OCI-LY1 (cell line): ENCODE measurements around the gene ZFYVE19.

Experiments
- H2AFZ ChIP-seq: fragments of 200-600 bp; sonication (generic), shearing (Covaris generic); 2 replicates; pipeline ENCODE4 v1.6.0; 2014; ENCODE audit warnings: antibody characterized with exemption, mild to moderate bottlenecking, low read length
- H3F3A ChIP-seq: fragments of 200-600 bp; sonication (generic), shearing (Covaris generic); 2 replicates; pipeline ENCODE4 v1.6.0; 2014; ENCODE audit warnings: mild to moderate bottlenecking, antibody characterized with exemption, low read length, moderate library complexity; ENCODE audit not compliant: insufficient read depth
- H3K27ac ChIP-seq: fragments of 200-600 bp; sonication (generic); 2 replicates; pipeline ENCODE4 v1.5.1; 2014; ENCODE audit warnings: low read length, mixed run types, mild to moderate bottlenecking, low read depth; ENCODE audit not compliant: poor library complexity, severe bottlenecking
- H3K27me3 ChIP-seq: fragments of 200-600 bp; sonication (generic); 2 replicates; pipeline ENCODE4 v1.6.0; 2014; ENCODE audit warnings: antibody characterized with exemption, mild to moderate bottlenecking, low read length, moderate library complexity; ENCODE audit not compliant: insufficient read depth
- H3K36me3 ChIP-seq: fragments of 200-600 bp; sonication (generic); 2 replicates; pipeline ENCODE4 v1.6.1; 2014; ENCODE audit warnings: mild to moderate bottlenecking, antibody characterized with exemption, low read length, moderate library complexity, mixed read lengths; ENCODE audit not compliant: insufficient read depth
- H3K4me1 ChIP-seq: fragments of 200-600 bp; sonication (generic); 2 replicates; pipeline ENCODE4 v1.5.1; 2014; ENCODE audit warnings: mild to moderate bottlenecking, low read length, moderate library complexity; ENCODE audit not compliant: insufficient read depth, severe bottlenecking
- H3K4me2 ChIP-seq: fragments of 200-600 bp; sonication (generic), shearing (Covaris generic); 2 replicates; pipeline ENCODE4 v1.6.1; 2014; ENCODE audit warnings: low read length
- H3K4me3 ChIP-seq: fragments of 200-600 bp; sonication (generic); 2 replicates; pipeline ENCODE4 v1.5.1; 2014; ENCODE audit warnings: low read length, low read depth, mild to moderate bottlenecking, mixed read lengths; ENCODE audit not compliant: poor library complexity, severe bottlenecking
- H3K79me2 ChIP-seq: fragments of 200-600 bp; shearing (Covaris generic); 2 replicates; pipeline ENCODE4 v1.6.1; 2016; ENCODE audit warnings: mixed run types, low read length, mixed read lengths; ENCODE audit not compliant: insufficient read depth
- H3K9ac ChIP-seq: fragments of 200-600 bp; sonication (generic), shearing (Covaris generic); 2 replicates; pipeline ENCODE4 v1.6.1; 2014; ENCODE audit warnings: mild to moderate bottlenecking, low read length, mixed read lengths
- H3K9me2 ChIP-seq: fragments of 200-600 bp; sonication (generic), shearing (Covaris generic); 2 replicates; pipeline ENCODE4 v1.6.1; 2014; ENCODE audit warnings: low read depth, mild to moderate bottlenecking, low read length, mixed read lengths
- H3K9me3 ChIP-seq: fragments of 200-600 bp; shearing (Covaris generic); 2 replicates; pipeline ENCODE4 v1.6.1; 2014; ENCODE audit warnings: low read length, mixed read lengths
- H4K20me1 ChIP-seq: fragments of 200-600 bp; sonication (generic), shearing (Covaris generic); 2 replicates; pipeline ENCODE4 v1.6.0; 2016; ENCODE audit warnings: mild to moderate bottlenecking, low read length; ENCODE audit not compliant: insufficient read depth
- CTCF ChIP-seq: fragments of 200-600 bp; sonication (generic), shearing (Covaris generic); IDR thresholded peaks from 2 replicates; pipeline ENCODE4 v1.5.1; 2017; ENCODE audit warnings: mild to moderate bottlenecking, antibody characterized with exemption, low read length, moderate library complexity, mixed read lengths
- EZH2 ChIP-seq: fragments of 200-600 bp; sonication (generic), shearing (Covaris generic); IDR thresholded peaks from 2 replicates; pipeline ENCODE4 v1.8.0; 2017; ENCODE audit warnings: borderline replicate concordance, mixed run types, mild to moderate bottlenecking, antibody characterized with exemption, low read length, moderate library complexity, mixed read lengths

ZFYVE19 gene

GRCh38 chr15:40812721-40813425, 6.0 kb downstream of the ZFYVE19 start:
- H3K27ac ChIP-seq: no peak overlapping the region
- H3K9me2 ChIP-seq: no peaks in the 10 kb centered on the region
- peaks cover 5% of the 10 kb centered on the region for H3K4me1 ChIP-seq
- no peak overlapping the region for H3K9ac ChIP-seq
- no peak for TF ChIP-seq EZH2
- no peak for TF ChIP-seq CTCF
- no peaks in the 10 kb centered on the region for H3F3A ChIP-seq
- no peaks in the 10 kb centered on the region for H3K79me2 ChIP-seq
- H3K27me3 ChIP-seq: no peaks in the 10 kb centered on the region
- H4K20me1 ChIP-seq: no peaks in the 10 kb centered on the region
- no peaks in the 10 kb centered on the region for H3K9me3 ChIP-seq
- no peak overlapping the region for H3K4me3 ChIP-seq
- no peak overlapping the region for H2AFZ ChIP-seq
- H3K36me3 ChIP-seq: peaks cover 24% of the 10 kb centered on the region; the same call in 1 of the 2 replicates
- no peak overlapping the region for H3K4me2 ChIP-seq

DNA sequence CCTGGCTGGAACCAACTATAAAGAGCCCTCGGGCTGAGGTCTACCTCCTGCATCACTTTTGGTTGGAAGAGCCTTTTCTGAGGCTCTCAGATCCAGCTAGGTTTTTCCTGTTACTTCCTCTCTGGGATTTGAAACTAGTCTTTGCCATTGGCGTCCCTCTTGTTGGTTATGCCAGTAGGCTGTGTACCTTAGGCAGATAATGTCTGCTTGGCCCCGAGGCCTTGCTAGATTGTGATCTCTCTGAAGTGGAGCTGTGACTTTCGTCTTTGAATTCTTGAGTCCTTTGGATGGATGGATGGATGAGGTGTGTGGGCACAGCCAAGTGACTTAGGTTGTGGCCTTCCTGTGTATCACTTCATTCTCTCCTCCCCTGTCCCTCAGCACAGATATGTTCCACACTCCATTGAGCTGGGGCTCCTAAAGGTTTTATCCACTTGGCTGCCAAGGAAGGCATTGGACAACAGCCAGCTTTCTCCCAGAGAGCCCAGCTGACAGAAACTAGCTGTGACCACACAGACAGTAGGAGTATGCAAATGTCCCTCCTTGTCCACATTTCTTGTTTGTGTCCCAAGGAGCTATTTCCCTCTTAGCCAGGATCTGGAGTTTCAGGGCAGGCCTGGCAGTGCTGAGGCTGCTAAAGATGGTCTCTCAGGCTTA, 8.3 kb downstream of the ZFYVE19 start:
- H3K4me1 ChIP-seq: no peaks in the 10 kb centered on the region
- no peaks in the 10 kb centered on the region for H3K79me2 ChIP-seq
- H4K20me1 ChIP-seq: no peaks in the 10 kb centered on the region
- no peaks in the 10 kb centered on the region for H3K27me3 ChIP-seq
- H3F3A ChIP-seq: 0 out of 2 replicates have a peak, but pooled peaks cover 3% of the 10 kb centered on the region
- TF ChIP-seq EZH2 (no peak), CTCF (no peak)
- H3K9me2 ChIP-seq: no peaks in the 10 kb centered on the region
- no peak overlapping the region for H2AFZ ChIP-seq
- no peak overlapping the region for H3K9ac ChIP-seq
- H3K9me3 ChIP-seq: no peaks in the 10 kb centered on the region
- H3K4me3 ChIP-seq: no peak overlapping the region
- peaks cover 24% of the 10 kb centered on the region; the same call in 1 of the 2 replicates for H3K36me3 ChIP-seq
- H3K4me2 ChIP-seq: no peak overlapping the region
- H3K27ac ChIP-seq: no peak overlapping the region

GRCh38 chr15:40819048-40819447, 12.2 kb downstream of the ZFYVE19 start:
- H3F3A ChIP-seq: 0 out of 2 replicates have a peak, but pooled peaks cover 3% of the 10 kb centered on the region
- H3K27ac ChIP-seq: no peak overlapping the region
- no peak overlapping the region for H2AFZ ChIP-seq
- H3K9me2 ChIP-seq: no peaks in the 10 kb centered on the region
- H3K27me3 ChIP-seq: no peaks in the 10 kb centered on the region
- no peaks in the 10 kb centered on the region for H4K20me1 ChIP-seq
- H3K4me1 ChIP-seq: no peaks in the 10 kb centered on the region
- no peak for TF ChIP-seq CTCF
- TF ChIP-seq EZH2: no peak
- H3K79me2 ChIP-seq: no peaks in the 10 kb centered on the region
- H3K9me3 ChIP-seq: no peaks in the 10 kb centered on the region
- no peak overlapping the region for H3K9ac ChIP-seq
- H3K4me2 ChIP-seq: no peak overlapping the region
- no peak overlapping the region for H3K4me3 ChIP-seq
- peaks cover 10% of the 10 kb centered on the region; the same call in 1 of the 2 replicates for H3K36me3 ChIP-seq
